A172 (cell line): ENCODE measurements around the gene PCBP2. TPM values are rescaled to one million over a fixed set of nuclear protein-coding genes. Genes with fewer than 3 reads are reported as not detected.
"Not testable (repeated sequence)": the region's sequence is repeated elsewhere in the genome, so short reads cannot be mapped to it uniquely, and the experiment has no call there.

Source experiments
- DNase-seq: peaks from one replicate; pipeline ENCODE4 v3.0.0-alpha.2; 2015; ENCODE audit warnings: low spot score
- total RNA-seq: library from RNA; depleted of rRNA; stranded (reverse); fragments of >200 nt; shearing (Covaris generic); gene quantifications from 2 replicates; pipeline ENCODE4 v1.2.3, GENCODE V29; 2014

Gene PCBP2
- total RNA-seq, 1 experiment from 2014 or later = 107 TPM

- DNase-seq = peak; percentile 100
These were observed 10.7 kb upstream of the PCBP2 start, which contains the start of gene PRR13 for GRCh38 chr12:53441040-53441833. TSS of gene PRR13 (plus strand) at chr12:53441734. CDS start at chr12:53442715, 981 bp downstream.

DNA sequence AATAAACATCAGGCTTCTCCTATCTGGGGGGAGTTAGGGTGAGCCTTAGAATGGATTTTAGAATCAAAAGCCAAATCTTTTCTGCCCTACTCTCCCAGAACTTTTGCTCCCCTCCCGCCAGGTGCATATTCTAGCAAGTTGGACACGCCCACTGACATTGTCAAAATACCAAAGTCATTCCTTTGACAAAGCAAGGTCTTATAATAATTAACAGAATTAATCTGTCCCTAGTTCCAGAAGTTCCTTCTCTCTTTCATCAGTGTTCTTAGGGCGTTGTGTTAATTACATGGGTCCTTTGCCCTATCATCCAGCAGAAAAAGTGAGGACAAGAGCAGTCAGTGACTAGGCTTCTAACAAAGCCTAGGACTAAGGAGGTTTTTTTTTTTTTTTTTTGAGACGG is 7.9 kb upstream of the PCBP2 start:
- no peak for DNase-seq

- DNase-seq = not testable (repeated sequence)
These were observed 7.1 kb upstream of the PCBP2 start for GRCh38 chr12:53444593-53445325.

DNA sequence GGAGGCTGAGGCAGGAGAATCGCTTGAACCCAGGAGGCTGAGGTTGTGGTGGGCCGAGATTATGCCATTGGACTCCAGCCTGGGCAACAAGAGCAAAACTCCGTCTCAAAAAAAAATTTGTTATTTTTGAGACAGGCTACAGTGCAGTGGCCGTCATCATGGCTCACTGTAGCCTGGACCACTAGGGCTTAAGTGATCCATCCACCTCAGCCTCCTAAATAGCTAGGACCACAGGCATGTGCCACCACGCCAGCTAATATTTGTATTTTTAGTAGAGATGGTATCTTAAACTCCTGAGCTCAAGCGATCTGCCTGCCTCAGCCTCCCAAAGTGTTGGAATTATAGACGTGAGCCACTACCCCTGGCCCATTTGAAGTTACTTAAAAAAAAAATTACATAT is 966 bp upstream of the PCBP2 start:
- no peak for DNase-seq

DNA sequence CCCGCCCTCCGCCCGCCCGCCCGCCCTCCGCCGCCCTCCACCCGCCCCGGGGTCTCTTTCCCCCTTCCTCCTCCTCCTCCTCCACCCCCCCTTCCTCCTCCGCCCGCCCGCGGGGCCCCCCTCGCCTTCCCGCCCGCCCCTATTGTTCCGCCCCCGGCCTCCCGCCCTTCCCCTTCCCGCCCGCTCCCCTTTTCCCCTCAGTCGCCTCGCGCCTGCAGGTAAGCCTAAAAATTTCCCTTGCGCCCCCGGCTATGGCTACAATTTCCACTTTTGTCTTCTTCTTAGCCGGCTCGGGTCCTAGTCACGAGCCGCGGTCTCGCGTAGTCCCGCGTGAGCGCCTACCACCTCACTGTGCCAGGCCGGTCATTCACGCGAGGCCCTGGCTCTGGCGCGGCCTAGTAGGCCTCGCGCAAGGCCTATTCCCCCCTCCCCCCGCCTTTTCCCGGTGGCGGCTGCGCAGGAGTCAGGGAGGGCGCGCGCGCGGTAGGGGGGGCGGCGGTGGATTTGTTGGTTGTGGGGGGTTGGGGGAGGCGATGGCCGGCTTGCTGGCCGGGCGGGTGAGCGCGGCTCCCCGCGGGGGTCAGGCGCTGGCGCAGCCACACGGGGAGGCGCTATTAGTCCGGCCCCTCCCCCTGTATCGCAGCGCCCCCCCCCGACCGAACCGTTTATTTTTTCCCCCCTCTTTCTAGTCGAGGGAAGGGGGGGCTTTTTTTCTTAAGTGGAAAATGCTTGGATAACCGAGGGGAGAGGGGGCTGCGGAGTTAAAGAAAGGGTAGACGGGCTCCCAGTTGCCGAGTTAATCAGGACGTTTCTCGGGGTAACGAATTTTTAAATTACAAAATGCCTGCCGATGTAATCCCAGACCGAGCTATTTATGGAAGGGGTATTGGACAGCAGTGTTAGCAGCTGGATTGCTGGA is 516 bp downstream of the PCBP2 start:
- DNase-seq = peak; percentile 78

DNA sequence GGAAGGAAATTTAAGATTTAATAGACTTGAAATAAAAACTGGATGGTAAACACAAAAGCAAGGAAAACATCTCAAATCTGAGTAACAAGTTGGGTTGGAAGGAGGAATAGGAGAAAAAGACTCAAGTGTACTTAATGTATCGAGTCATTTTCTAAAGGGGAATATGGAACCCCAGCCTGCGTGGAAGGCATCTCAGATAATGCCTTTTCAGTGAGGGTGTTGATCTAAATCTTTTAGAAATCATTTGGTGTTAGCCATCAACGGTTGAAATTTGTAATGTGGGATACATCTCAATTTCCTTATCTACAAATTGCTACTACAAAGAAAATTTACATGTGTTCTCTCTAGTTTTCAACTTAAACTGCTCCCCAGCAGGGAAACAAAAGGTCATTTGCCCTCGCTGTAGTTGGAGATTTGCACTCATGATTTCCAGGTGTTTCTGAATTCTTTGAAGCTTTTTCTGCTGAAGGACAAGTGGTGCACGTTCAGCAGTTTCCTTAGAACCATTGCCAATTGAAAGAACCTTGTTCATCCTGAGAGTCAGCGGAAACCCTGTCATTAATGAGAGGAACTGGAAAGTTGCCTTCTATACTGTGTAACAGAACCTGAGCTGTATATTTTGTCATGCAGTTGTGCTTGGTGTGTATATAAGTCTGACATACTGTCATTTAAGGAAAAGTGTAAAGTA is 2.2 kb downstream of the PCBP2 start:
- no peak for DNase-seq

DNA sequence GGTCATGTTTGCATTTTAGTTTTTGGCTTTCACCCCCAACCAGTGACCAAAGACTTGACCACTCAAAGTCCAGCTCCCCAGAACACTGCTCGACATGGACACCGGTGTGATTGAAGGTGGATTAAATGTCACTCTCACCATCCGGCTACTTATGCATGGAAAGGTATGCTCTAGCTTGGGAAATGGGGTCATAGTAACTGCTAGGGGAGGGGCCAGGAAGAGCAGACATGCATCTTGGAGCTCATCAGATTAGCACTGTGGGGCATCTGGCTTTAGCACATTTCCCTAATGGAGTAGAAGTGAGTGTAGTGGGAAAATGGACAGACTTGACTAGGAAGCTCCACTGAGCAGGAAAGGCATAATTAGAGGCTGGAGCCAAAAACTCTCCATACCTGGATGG is 2.8 kb downstream of the PCBP2 start:
- DNase-seq = no peak

- DNase-seq = no peak
These were observed 4.9 kb downstream of the PCBP2 start for GRCh38 chr12:53456654-53457366.

DNA sequence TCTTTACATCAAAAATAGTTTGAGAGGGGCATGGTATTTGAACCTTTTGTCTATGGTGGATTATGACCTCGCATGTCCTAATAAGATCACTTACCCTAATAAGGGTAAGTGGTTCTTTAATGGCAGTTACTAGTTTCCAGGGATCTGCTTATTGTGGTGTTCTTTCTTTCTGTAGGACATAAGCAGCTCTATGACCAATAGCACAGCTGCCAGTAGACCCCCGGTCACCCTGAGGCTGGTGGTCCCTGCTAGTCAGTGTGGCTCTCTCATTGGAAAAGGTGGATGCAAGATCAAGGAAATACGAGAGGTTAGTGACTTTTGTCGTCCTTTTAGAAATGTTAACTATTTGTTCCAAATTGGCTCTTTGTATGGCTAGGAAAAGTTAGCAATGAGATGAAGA is 7.2 kb downstream of the PCBP2 start:
- no peak for DNase-seq

DNA sequence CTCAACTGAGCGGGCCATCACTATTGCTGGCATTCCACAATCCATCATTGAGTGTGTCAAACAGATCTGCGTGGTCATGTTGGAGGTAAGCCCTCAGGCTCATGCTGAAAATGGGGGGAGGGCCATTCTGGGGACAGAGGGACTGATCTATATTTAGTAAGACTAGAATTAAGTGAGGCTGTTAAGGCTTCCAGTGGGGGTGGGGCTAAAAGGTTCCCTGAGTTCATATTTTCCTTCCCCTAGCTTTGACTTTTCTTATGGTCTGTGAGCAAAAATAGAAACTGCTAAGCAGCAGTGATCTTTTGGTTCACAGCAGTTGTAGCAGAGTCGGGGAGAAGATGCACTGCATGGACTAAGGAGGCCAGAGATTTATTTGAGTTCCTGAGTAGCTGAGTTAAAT is 9.2 kb downstream of the PCBP2 start:
- no peak for DNase-seq

DNA sequence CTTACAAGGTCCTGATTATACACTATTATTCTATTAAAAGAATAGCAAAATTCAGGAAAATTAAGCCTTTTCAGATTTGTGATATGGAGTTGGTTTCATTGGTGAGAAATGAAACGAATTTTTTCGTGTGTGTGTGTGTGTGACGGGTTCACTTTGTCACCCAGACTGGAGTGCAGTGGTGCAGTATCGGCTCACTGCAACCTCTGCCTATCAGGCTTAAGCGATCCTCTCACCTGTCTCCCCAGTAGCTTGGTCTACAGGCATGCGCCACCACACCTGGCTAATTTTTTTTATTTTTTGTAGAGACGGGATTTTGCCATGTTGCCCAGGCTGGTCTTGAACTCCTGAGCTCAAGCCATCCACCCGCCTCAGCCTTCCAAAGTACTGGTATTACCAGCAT is 9.7 kb downstream of the PCBP2 start:
- no peak for DNase-seq

DNA sequence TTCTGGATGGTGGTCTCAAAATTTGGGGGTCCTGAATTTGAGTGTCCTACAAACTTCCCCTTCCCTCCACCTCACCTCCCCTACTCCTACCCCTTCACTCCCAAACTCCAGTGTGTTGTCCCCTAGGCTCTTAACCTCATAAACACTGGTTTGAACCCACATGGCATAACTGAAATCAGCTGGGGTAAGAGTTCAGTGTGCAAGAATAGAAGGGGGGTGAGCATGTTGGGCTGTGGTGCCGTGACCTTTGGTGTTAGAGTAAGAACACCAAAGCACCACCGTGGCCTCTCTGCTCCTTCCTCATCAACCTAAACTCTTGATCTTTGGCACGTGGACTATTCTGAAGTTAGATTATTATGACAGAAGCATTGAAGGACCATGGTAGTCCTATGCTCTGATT is 11.0 kb downstream of the PCBP2 start:
- DNase-seq = no peak

- no peak for DNase-seq
These were observed 12.1 kb downstream of the PCBP2 start for GRCh38 chr12:53463802-53464560.

GRCh38 chr12:53464685-53465418 is 12.9 kb downstream of the PCBP2 start:
- DNase-seq = no peak

DNA sequence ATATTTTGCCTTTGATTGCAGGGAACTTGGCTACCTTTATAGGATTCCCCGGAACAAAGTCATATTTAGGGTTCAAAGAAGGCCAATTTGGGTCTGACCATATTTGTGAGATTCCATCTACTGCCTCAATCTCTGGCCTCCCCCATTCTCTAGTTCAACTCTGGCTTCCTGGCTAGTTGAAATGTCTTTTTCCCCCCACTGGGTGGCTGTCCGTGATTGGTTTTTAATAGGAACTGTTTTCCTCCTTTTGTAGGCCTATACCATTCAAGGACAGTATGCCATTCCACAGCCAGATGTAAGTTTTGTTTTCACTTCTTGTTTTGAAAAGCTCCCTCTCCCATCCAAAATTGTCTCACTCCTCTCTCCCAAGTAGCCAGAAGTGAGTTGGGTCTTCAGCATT is 13.8 kb downstream of the PCBP2 start:
- DNase-seq = no peak

GRCh38 chr12:53466640-53467039 is 14.7 kb downstream of the PCBP2 start:
- DNase-seq = no peak

- no peak for DNase-seq
These were observed 15.2 kb downstream of the PCBP2 start for GRCh38 chr12:53467082-53467481.

GRCh38 chr12:53467880-53468279 is 16.0 kb downstream of the PCBP2 start:
- no peak for DNase-seq

DNA sequence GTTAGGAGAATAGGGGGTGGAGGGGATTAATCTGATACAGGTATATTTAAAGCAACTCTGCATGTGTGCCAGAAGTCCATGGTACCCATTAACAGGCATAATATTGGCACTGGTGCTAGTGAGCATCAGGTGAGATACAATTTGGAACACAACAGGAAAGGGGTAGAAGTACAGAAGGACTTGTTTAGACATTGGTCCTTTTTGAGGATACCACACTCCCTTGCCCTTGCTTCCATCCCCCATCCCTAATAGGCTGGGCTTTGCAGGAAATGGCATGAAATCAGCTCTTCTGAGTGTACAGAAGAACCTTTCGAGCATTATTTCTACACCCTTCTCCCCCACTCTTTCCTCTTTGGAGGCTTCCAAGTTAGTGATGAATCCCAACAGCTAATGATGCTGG is 16.4 kb downstream of the PCBP2 start:
- no peak for DNase-seq
